B cell (primary cell): ENCODE data around the gene TRMT61A. TPM values are rescaled to one million over a fixed set of nuclear protein-coding genes. Genes with fewer than 3 reads are reported as not detected.

Source experiments
- ATAC-seq: fragments of 200-7000 bp; cut with Tn5 transposase; one replicate; pipeline ENCODE4 v1.10.0; 2021; ENCODE audit warnings: low read depth, mild to moderate bottlenecking, moderate number of reproducible peaks, moderate library complexity
- CTCF ChIA-PET: fragments of 350-600 bp; sonication (Branson Sonifier 250); formaldehyde crosslinking; loops from one replicate; lab custom pipeline; 2021; ENCODE audit warnings: antibody characterized with exemption, inconsistent platforms; lab: Charles Lee
- POLR2A ChIA-PET: fragments of 350-600 bp; sonication (Branson Sonifier 250); formaldehyde crosslinking; loops from one replicate; lab custom pipeline; 2021; ENCODE audit warnings: antibody characterized with exemption; lab: Charles Lee
- DNase-seq: peaks from one replicate; pipeline ENCODE4 v3.0.0; 2013
- H2AFZ ChIP-seq: 2 replicates; pipeline ENCODE4 v1.6.1; 2012; ENCODE audit warnings: mild to moderate bottlenecking, low read depth, low read length; ENCODE audit not compliant: insufficient read depth, poor library complexity, severe bottlenecking
- H3K27ac ChIP-seq, 2 donors: 1 replicate in 1 of 2; 2 replicates in 1 of 2; pipeline ENCODE4 v1.5.1; 2012 to 2013; ENCODE audit warnings: low read length in 2 of 2, mild to moderate bottlenecking in 2 of 2, moderate library complexity in 1 of 2
- H3K27me3 ChIP-seq, 4 experiments: fragments of 200-600 bp in 1 of 4; sonication (generic) in 1 of 4; replicated peaks in 1 of 4; 1 replicate in 2 of 4; 2 replicates in 2 of 4; pipeline versions ENCODE4 v1.6.1 to v1.7.0; 2013 to 2016; ENCODE audit warnings: low read length in 3 of 4, mild to moderate bottlenecking in 2 of 4, mixed read lengths in 1 of 4, moderate library complexity in 1 of 4; ENCODE audit not compliant: insufficient read depth in 4 of 4, control insufficient read depth in 3 of 4; ENCODE audit errors: control extremely low read depth in 1 of 4
- H3K36me3 ChIP-seq, 2 experiments: replicated peaks in 1 of 2; 1 replicate in 1 of 2; 2 replicates in 1 of 2; pipeline versions ENCODE4 v1.6.1 to v1.7.1; 2013; ENCODE audit warnings: low read length in 1 of 2; ENCODE audit not compliant: insufficient read depth in 2 of 2, control insufficient read depth in 1 of 2; ENCODE audit errors: control extremely low read depth in 1 of 2, extremely low read depth in 1 of 2
- H3K4me1 ChIP-seq, 2 donors: fragments of 200-600 bp in 1 of 2; sonication (generic) in 1 of 2; 1 replicate in 1 of 2; 2 replicates in 1 of 2; pipeline versions ENCODE4 v1.5.1 to v1.6.1; 2013 to 2017; ENCODE audit warnings: low read length in 2 of 2; ENCODE audit not compliant: control insufficient read depth in 2 of 2, insufficient read depth in 2 of 2
- H3K4me2 ChIP-seq: replicated peaks from 2 replicates; pipeline ENCODE3; 2012; ENCODE audit warnings: mild to moderate bottlenecking, low read depth, low read length; ENCODE audit not compliant: poor library complexity, severe bottlenecking
- H3K4me3 ChIP-seq, 5 experiments: fragments of 200-600 bp in 1 of 5; sonication (generic) in 1 of 5; 1 replicate in 3 of 5; 2 replicates in 2 of 5; pipeline versions ENCODE4 v1.5.1 to v1.7.0; 2011 to 2016; ENCODE audit warnings: low read length in 4 of 5, mild to moderate bottlenecking in 4 of 5, low read depth in 2 of 5, control low read depth in 1 of 5, moderate library complexity in 1 of 5; ENCODE audit not compliant: insufficient read depth in 1 of 5; ENCODE audit errors: control extremely low read depth in 1 of 5, extremely low read depth in 1 of 5
- H3K79me2 ChIP-seq: fragments of 200-600 bp; sonication (generic); one replicate; pipeline ENCODE4 v1.6.0; 2016; ENCODE audit warnings: low read length; ENCODE audit not compliant: control insufficient read depth, insufficient read depth
- H3K9ac ChIP-seq: fragments of 200-600 bp; sonication (generic); 2 replicates; pipeline ENCODE4 v1.6.1; 2017; ENCODE audit warnings: mild to moderate bottlenecking, low read length, moderate library complexity
- H3K9me3 ChIP-seq, 3 donors: one replicate each; pipeline versions ENCODE4 v1.6.1 to v1.7.1; 2013; ENCODE audit warnings: low read length in 2 of 3; ENCODE audit not compliant: control insufficient read depth in 2 of 3, insufficient read depth in 1 of 3; ENCODE audit errors: control extremely low read depth in 1 of 3
- H4K20me1 ChIP-seq: 2 replicates; pipeline ENCODE4 v1.6.0; 2012; ENCODE audit warnings: mild to moderate bottlenecking, low read length; ENCODE audit not compliant: insufficient read depth, control insufficient read depth, poor library complexity, severe bottlenecking
- H3K27ac Mint-ChIP-seq: one replicate; pipeline ENCODE4 v1.8.0; 2021; ENCODE audit warnings: mixed read lengths
- H3K27me3 Mint-ChIP-seq: one replicate; pipeline ENCODE4 v1.8.0; 2021; ENCODE audit warnings: mixed read lengths
- H3K4me1 Mint-ChIP-seq: one replicate; pipeline ENCODE4 v1.8.0; 2021; ENCODE audit warnings: mixed read lengths
- H3K4me3 Mint-ChIP-seq: one replicate; pipeline ENCODE4 v1.8.0; 2021; ENCODE audit warnings: mixed read lengths
- H3K9me3 Mint-ChIP-seq: one replicate; pipeline ENCODE4 v1.8.0; 2022; ENCODE audit warnings: mixed read lengths; ENCODE audit not compliant: insufficient read depth
- CTCF ChIP-seq: fragments of 200-600 bp; IDR thresholded peaks from one replicate; pipeline ENCODE4 v1.8.0; 2022; ENCODE audit warnings: antibody characterized with exemption, mild to moderate bottlenecking
- EZH2 ChIP-seq: IDR thresholded peaks from 2 replicates; pipeline ENCODE4 v1.6.1; 2012; ENCODE audit warnings: borderline replicate concordance, low read depth, mild to moderate bottlenecking, moderate library complexity, low read length; ENCODE audit not compliant: insufficient read depth, poor library complexity, severe bottlenecking
- WGBS: methylation state at CpG from one replicate; pipeline ENCODE4 v1.1.5; 2013; ENCODE audit warnings: missing lambda C conversion rate; ENCODE audit not compliant: insufficient coverage; 5-methylcytosine and 5-hydroxymethylcytosine counted together
- intact Hi-C: fragments of 100-400 bp; cut with micrococcal nuclease; formaldehyde crosslinking; loops from one replicate; pipeline ENCODE4 v1.10.0; 2022
- polyA plus RNA-seq: library from polyadenylated mRNA; depleted of rRNA; stranded (reverse); fragments of >200 nt; gene quantifications from 2 replicates; pipeline ENCODE4 v1.2.3, GENCODE V29; 2012
- total RNA-seq, 2 donors: library from RNA; stranded (reverse); fragments of 120-200 nt in 1 of 2; gene quantifications; 1 replicate in 1 of 2; 2 replicates in 1 of 2; pipeline versions ENCODE4 v1.2.3 to v1.2.4, GENCODE V29; 2013 to 2022

Gene TRMT61A
- total and polyA plus RNA-seq, 2 donors (not counting 1 experiment from before 2014, with no cell fraction given) = 9.5 to 18.4 TPM

GRCh38 chr14:103561381-103562178 lies 32.6 kb downstream of the TRMT61A start:
- H3K79me2 ChIP-seq = peaks cover 83% of the 10 kb centered on the region
- 9% methylated on average over 34 of the region's 36 CpGs for WGBS
- H3K4me2 ChIP-seq = peak overlapping the region; percentile 96
- CTCF ChIA-PET = interaction anchor here (1.0 to 1.8 kb wide), 4 partner anchors 34 to 118 kb away, joined by 3 to 6 read pairs (median 4); no protein-coding TSS in a partner anchor
- ATAC-seq (peak; percentile 2), DNase-seq (no peak)
- peaks cover 52% of the 10 kb centered on the region for H4K20me1 ChIP-seq
- no peaks in the 10 kb centered on the region for H3K27me3 Mint-ChIP-seq
- intact Hi-C loops = loop anchor here (1.0 to 10.0 kb wide), 7 partner anchors 33 to 359 kb away; partner anchors contain the start of genes EIF5, KLC1, PPP1R13B and TRMT61A
- H3K36me3 ChIP-seq = peaks cover 0 to 30% of the 10 kb centered on the region in 2 experiments
- H3K4me1 Mint-ChIP-seq = peaks cover 61% of the 10 kb centered on the region
- no peaks in the 10 kb centered on the region for H3K9me3 ChIP-seq
- peak overlapping the region; percentile 80 for H3K27ac Mint-ChIP-seq
- H3K27ac ChIP-seq = peak overlapping the region; percentile 68 to 92
- peak overlapping the region; percentile 89 for H3K4me3 Mint-ChIP-seq
- POLR2A ChIA-PET = interaction anchor here (0.6 to 1.3 kb wide), 4 partner anchors 9 to 227 kb away, joined by 3 to 4 read pairs (median 4); no protein-coding TSS in a partner anchor
- TF ChIP-seq EZH2 = no peak
- H3K4me3 ChIP-seq = peak overlapping the region; percentile 28 to 94 (median 92)
- H3K9ac ChIP-seq = peak overlapping the region; percentile 93
- H2AFZ ChIP-seq = peak overlapping the region; percentile 96
- H3K9me3 Mint-ChIP-seq = no peaks in the 10 kb centered on the region
- H3K27me3 ChIP-seq = no peaks in the 10 kb centered on the region
- H3K4me1 ChIP-seq = peaks cover 27 to 30% of the 10 kb centered on the region in 2 donors

GRCh38 chr14:103562179-103562428 lies 33.1 kb downstream of the TRMT61A start:
- Histone ChIP-seq H3K27ac (peak overlapping the region; percentile 68 to 92), H3K9me3 (no peaks in the 10 kb centered on the region), H3K4me2 (peak overlapping the region; percentile 96), H2AFZ (peak overlapping the region; percentile 96), H4K20me1 (peaks cover 56% of the 10 kb centered on the region), H3K27me3 (no peaks in the 10 kb centered on the region), H3K4me1 (peaks cover 27 to 30% of the 10 kb centered on the region in 2 donors), H3K4me3 (peak overlapping the region; percentile 28 to 94 (median 92)), H3K36me3 (peaks cover 0 to 31% of the 10 kb centered on the region in 2 experiments), H3K9ac (peak overlapping the region; percentile 93), H3K79me2 (peaks cover 87% of the 10 kb centered on the region)
- peak overlapping the region; percentile 89 for H3K4me3 Mint-ChIP-seq
- ChIA-PET CTCF (interaction anchor here (1.0 to 1.8 kb wide), 4 partner anchors 35 to 118 kb away, joined by 3 to 6 read pairs (median 4); no protein-coding TSS in a partner anchor), POLR2A (interaction anchor here (0.6 to 1.3 kb wide), 4 partner anchors 9 to 227 kb away, joined by 3 to 4 read pairs (median 4); no protein-coding TSS in a partner anchor)
- no peak for ATAC-seq
- intact Hi-C loops = loop anchor here (1.0 to 10.0 kb wide), 7 partner anchors 33 to 359 kb away; partner anchors contain the start of genes EIF5, KLC1, PPP1R13B and TRMT61A
- 0% methylated on average over 25 of the region's 25 CpGs for WGBS
- H3K4me1 Mint-ChIP-seq = peaks cover 58% of the 10 kb centered on the region
- peak overlapping the region; percentile 80 for H3K27ac Mint-ChIP-seq
- TF ChIP-seq CTCF (no peak), EZH2 (no peak)
- H3K9me3 Mint-ChIP-seq = no peaks in the 10 kb centered on the region
- DNase-seq = no peak
- H3K27me3 Mint-ChIP-seq = no peaks in the 10 kb centered on the region
